Measurements from ENCODE around the gene FANCM.
"Not testable (repeated sequence)": the region's sequence is repeated elsewhere in the genome, so short reads cannot be mapped to it uniquely, and the experiment has no call there.

Gene FANCM

DNA sequence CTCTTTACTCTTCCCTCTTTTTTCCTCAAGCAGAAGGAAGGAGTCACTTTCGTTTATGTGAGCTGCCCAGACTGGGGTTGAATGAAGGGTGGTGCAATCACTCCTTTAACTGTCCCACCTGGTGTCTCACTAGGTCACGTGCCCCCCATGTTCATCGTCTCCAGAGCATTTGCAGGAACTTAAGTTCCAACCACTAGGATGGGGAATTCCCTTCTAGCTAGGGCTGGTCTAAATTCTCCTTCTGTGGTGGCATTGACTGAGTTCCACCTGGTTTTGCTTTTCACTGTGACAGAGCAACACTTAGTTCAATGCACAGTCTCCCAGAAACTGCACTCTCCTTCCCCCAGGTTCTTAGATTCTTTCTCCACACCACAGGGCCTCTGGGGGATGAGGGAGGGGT is 9.5 kb downstream of the FANCM start:
- DNase-seq: no peak

DNA sequence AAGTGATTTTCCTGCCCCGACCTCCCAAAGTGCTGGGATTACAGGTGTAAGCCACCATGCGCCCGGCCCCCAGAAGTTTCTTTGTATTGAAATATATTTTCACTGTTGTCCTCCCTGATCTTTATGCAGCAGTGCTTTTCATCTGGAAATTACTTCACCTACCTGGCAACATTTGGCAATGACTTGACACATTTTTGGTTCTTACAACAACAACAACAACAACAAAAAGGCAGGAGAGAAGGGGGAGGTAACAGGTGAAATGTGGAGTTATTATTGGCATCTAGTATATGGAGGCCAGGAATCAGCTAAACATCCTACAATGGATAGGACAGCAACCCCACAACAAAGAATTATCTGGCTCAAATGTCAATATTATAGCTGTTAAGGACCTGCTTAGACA is 13.9 kb downstream of the FANCM start:
- no peak for DNase-seq

DNA sequence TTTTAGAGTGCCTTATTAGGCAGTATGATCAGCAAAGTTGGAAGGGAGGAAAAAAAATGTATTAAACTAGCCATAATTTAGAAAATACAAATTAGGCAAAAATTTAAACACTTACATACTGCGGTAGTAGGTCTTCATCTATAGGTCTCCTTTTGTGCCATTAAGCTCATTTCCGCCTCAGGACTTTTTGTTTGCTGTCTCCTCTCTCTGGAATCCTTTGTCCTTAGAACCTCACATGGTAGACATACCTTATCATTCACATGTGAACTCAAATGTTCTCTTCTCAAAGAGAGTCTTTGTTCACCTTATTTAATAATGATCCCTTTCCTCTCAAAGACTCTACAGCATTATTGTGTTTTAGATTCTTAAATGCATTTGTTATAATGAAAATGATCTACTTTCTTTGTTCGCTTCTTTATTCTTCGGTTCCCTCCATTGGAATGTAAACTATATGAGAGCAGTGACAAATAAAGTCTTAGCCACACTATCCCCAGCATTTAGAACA is 14.7 kb downstream of the FANCM start:
- DNase-seq: no peak

- DNase-seq: no peak
Observed at GRCh38 chr14:45156067-45156466, 20.3 kb downstream of the FANCM start.

- DNase-seq: no peak
Observed at GRCh38 chr14:45169906-45170305, 34.2 kb downstream of the FANCM start.

GRCh38 chr14:45177076-45177475 is 41.3 kb downstream of the FANCM start:
- no peak for DNase-seq

- DNase-seq: no peak
Observed at GRCh38 chr14:45181329-45181728, 45.6 kb downstream of the FANCM start.

DNA sequence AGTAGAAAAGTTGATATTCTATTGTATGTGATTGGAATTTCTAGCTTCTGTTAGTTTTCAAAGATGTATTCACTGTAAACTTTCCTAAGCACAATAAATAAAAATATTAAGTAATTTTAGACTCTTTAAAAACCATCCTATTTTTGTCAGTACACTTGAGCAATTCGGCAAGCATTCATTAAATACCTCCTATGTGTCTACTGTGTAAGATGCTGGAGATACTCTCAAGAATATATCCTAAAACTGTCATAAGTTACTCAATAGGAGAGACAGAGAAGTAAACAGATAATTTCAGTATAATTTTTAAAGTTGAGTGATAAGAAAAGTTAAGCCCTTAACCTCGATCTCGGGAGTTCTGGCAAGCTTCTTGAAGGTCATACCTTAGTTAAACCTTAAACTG is 46.1 kb downstream of the FANCM start:
- no peak for DNase-seq

DNA sequence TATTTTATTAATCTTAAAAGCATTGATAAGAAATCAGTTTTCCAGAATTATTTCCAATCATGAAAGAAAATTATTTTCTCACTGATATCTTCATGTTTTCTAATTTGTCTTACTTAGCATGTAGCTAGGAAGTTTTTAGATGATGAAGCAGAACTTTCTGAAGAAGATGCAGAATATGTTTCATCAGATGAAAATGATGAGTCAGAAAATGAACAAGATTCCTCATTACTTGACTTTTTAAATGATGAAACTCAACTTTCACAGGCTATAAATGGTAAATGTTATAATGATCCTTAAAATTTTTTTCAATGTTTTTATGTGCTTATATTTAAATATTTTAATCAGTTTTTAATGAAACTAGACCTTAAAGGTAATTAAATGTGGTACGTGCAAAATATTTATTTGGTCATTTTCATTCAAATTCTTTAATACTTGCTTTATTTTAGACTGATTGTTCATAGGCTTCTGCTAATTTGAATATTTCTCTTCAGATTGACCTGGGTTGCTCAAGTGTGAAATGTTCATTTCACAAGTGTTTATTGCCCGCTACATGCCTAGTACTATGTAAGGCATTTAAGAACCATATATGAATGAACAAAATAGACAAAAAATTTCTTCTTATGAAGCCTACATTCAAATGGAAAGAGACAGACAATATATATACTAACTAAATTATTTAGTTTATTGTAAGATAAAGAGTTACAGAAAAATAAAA is 49.5 kb downstream of the FANCM start:
- DNase-seq: no peak

DNA sequence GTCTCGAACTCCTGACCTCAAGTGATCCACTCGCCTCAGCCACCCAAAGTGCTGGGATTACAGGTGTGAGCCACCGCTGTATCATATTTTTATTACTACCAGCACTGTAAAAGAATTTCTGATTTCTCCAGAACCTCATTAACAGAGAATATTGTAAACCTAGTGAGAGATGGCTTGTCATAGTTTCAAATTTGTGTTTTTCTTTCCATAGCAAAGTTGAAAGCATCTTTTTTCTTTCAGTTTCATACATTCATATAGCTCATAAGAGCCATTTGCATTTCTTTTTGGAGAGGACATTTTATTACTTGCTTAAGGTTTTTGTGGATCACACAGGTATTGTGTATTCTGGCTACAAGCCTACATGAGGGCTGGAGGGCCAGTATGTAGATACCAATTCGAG is 59.2 kb downstream of the FANCM start:
- DNase-seq: no peak

GRCh38 chr14:45198551-45198950 is 62.8 kb downstream of the FANCM start:
- no peak for DNase-seq

GRCh38 chr14:45199230-45199629 is 63.5 kb downstream of the FANCM start:
- no peak for DNase-seq

DNA sequence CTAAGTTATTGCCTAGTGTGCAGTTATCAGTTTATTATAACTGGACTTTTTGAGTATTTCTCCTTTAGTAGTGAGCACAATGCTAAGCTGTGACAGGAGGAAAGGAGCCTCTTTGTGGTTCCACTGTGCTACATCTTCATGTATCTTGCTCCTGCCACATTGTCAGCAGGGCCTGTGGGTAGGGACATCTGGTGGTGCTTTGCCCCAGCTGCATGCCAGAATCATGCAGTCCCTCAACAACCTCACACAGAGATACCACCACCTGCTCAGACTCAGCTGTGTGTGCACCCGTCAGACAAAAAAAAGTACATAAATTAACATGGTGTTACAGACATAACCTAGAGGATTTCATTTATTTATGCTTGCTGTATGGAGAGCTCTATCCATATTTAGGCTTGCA is 66.2 kb downstream of the FANCM start:
- peak in 1 of 2 donors; percentile 2 for DNase-seq

DNA sequence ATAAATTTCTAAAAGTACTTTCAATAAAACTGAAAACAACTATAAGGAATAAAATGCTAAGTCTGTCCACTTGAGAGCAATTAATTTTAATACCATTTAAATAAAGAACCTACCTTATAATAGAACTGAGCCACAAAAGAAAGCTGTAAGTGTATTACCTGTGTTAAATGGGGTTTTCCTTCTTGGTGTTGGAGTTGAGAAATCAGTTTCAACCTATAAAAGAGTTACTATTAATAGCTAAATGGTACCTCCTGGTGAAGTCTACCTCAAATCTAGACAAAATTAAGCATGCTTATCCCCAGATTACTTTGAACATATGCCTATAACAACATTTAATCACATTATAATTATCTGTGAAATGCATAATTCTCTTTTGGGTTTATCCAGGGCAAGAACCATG is 68.5 kb downstream of the FANCM start:
- no peak for DNase-seq

DNA sequence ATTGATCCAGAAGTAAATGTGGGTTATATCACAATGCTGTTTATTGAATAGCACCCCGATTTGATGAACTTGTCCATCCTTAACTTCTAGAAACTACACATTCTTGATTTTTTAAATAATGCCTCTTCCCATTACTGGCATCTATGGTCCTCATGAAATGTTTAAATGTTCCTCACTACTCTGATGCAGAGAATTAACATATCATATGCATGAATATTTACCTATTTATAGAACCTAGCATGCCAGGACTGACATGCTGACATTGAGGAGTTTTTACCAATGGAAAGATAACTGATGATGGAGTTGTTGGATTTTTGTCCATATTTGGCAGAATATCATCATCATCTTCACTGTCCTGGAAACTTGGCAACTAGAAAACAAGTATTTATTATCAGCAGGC is 74.4 kb downstream of the FANCM start:
- no peak for DNase-seq

- no peak for DNase-seq
Observed at GRCh38 chr14:45211295-45211694, 75.6 kb downstream of the FANCM start.

DNA sequence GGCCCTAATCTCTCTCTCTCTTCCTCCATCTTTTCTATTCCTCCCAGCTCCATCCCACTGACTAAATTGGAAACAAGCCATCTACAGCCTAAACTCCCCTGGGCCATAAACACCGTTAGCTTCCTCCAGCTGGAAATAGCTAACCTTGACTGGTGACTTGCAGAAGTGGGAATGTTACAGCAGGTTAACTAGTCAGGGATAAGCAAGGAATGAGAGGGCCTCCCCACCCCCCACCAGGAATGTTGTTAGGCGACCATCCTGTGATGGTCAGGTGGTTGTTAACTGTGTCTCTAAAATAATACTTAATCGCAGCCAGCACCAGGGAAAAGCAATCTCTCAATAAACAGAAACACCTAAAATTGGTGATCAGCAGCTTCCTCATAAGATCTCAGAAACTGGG is 76.5 kb downstream of the FANCM start:
- no peak for DNase-seq

DNA sequence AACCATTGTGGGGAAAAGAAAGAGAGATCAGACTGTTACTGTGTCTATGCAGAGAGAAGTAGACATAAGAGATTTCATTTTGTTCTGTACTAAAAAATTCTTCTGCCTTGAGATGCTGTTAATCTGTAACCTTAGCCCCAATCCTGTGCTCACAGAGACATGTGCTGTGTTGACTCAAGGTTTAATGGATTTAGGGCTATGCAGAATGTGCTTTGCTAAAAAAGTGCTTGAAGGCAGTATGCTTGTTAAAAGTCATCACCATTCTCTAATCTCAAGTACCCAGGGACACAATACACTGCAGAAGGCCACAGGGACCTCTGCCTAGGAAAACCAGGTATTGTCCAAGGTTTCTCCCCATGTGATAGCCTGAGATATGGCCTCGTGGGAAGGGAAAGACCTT is 78.0 kb downstream of the FANCM start:
- not testable (repeated sequence) for DNase-seq

- DNase-seq: not testable (repeated sequence)
Observed at GRCh38 chr14:45214341-45214740, 78.6 kb downstream of the FANCM start.

DNA sequence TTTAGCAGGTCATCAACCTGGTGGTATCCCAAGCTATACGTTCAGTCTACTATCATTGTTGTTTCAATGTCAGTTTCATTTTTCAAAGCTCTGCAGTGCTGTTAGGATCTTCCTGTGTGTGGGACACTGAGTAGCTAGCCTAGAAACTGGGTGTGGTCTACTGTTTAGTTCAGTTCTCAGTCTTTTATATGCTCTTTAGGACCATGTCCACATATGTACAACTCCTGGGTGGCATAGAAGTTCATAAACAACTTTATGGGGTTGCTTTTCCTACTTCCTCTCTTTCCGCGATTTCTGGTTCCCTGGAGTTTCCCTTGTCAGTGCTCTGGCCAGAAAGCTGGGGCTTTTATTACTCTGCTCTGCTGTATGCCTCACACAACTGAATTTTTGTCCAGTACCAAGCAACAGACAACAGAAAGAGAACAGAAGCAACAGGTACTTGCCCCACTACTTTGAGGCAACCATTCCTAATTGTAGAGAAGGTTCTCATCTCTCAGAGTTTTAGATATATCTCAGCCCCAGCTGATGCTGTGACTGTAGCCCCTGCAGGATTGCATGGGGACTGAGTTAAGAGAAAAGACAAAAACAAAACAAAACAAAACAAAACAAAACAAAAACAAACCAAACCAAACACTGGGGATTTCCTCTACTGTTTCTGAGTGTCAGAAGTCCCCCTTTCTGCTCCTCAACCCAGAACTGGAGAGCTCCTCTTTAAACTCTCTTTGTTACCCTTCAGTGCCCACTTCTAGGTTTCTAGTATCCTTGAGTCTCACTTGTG is 86.9 kb downstream of the FANCM start:
- DNase-seq: no peak

GRCh38 chr14:45227566-45227965 is 91.8 kb downstream of the FANCM start:
- no peak for DNase-seq

- DNase-seq: no peak
Observed at GRCh38 chr14:45238988-45239387, 103.3 kb downstream of the FANCM start.

DNA sequence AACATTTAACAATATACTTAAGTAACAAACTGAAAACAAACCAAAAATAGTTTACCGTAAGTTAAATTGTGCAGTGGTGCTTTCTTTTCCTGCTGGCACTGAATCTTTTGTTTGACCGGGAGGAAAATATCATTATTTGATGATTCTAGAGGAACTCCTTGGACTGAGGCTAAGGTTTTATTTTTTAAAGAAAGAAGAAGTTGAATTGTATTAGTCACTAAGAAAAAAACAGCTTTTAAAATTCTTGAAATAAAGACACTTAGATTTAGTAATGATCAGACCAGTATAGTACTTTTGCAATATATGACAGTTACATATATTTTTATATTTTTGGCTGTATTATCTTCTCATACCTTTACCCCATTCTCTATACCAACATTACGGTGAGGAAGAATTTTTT is 107.0 kb downstream of the FANCM start:
- DNase-seq: no peak

DNA sequence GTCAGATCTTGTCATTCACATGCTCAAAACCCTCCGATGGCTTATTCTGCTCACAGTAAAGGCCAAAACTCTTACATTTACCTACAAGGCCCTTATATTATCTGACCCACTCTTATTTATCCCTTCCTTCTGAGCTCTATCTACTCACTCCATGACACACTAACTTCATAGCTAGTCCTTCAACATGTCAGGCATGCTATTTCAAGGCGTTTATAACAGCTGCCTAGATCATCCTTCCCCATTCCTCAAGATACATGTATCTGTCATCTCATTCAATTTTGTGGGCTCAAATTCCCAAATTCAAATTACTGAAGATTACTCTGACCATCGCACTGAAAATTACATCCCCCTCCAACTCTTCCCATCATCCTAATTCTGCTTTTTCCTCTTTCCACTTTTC is 110.4 kb downstream of the FANCM start:
- no peak for DNase-seq

All from CD4-positive, alpha-beta T cell treated with Interleukin-1 beta for 1 hour (primary cell).